DMS 273 treated with DMSO at 0.1 percent for 48 hours (cell line): ENCODE measurements around the gene COL6A1.

Experiments used
- DNase-seq: peaks from one replicate; lab custom pipeline; 2025; lab: John Stamatoyannopoulos, UW

The COL6A1 gene

DNA sequence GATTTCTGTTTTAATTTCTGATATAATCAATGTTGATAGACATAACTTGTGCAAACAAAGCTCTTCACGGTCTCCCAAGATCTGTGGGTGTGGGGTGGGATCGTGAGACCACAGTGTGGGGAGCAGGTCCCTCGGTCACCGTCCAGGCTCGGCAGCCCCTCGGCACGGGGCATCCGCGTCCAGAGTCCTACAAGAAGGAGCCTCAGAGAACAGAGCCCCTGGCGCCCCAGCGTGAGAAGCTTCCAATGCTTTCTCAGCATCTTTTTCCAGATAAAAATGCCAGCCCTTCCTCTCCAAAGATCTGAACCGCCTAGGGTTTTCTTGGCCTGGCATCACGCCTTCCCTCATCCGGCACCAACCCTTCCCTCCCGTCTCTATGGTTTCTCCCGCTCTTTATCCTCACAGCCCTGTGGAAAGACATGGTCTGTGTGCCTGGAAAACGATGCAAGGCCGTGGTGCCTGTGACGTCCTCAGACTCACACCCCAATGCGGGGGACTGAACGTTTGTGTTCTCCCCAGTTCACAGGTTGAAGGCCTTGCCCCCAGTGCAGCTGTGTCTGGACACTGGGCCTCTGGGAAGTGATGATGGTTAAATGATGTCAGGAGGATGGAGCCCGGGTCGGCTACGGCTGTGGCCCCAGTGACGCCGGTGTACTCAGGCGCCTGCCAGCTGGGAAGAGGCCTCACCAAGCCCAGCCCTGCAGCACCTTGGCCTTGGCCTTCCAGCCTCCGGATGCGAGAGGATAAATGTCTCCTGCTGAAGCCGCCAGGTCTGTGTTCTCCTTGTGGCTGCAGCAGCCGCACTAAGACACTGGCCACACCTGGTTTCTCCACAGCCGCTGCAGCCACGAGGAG, 70.5 kb downstream of the COL6A1 start:
- DNase-seq: no peak

DNA sequence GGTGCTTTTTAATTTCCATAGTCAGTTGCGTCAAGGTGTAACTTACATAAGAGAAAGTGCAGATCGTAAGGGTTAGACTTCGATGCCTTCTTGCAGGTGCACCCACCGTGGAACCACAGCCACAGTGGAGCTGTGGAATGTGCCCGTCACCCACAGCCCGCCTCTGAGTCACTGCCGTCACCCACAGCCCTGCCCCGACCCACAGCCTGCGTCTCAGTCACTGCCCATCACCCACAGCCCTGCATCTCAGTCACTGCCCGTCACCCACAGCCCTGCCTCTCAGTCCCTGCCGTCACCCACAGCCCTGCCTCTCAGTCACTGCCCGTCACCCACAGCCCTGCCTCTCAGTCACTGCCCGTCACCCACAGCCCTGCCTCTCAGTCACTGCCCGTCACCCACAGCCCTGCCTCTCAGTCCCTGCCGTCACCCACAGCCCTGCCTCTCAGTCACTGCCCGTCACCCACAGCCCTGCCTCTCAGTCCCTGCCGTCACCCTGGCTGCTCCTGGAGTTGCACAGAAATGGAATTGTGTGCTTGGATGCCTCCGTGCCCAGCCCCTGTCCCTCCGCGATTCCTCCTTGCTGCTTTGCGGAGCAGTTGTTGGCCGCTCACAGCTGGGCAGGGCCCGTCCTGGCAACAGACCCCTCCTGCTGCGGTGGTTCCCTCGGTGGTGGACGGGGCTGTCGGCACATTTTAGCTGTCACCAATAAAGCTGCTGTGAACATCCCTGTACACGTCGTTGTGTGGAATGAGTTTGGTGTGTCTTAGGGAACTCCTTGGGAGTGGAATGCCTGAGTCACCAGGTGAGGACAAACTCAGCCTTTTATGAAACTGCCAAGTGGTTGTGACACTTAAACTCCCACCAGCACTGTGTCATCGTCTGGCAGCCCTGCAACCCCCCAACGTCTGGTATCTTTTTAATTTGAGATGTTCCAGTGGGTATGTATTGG, 71.4 kb downstream of the COL6A1 start:
- DNase-seq: no peak

DNA sequence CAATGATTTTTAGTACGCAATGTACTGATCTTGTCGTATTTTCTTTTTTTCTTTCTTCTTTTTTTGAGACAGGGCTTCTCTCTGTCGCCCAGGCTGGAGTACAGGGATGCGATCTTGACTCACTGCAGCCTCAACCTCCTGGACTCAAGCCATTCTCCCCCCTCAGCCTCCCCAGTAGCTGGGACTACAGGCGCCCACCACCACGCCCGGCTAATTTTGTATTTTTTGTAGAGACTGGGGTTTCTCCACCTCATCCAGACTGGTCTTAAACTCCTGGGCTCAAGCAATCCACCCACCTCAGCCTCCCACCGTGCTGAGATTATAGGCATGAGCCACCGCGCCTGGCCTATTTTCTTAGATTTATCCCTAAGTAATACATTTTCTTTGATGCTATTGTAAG, 72.5 kb downstream of the COL6A1 start:
- no peak for DNase-seq

GRCh38 chr21:46054451-46054881, 72.9 kb downstream of the COL6A1 start:
- DNase-seq: no peak
